ENCODE data around the gene SESTD1. TPM values are rescaled to one million over a fixed set of nuclear protein-coding genes. Genes with fewer than 3 reads are reported as not detected.

Gene SESTD1
- total and polyA plus RNA-seq, 9 of the 15 experiments (the other 6 are each of a cell fraction or from before 2014, with no cell fraction given) = 0.32 to 5.6 (median 2.1) TPM

DNA sequence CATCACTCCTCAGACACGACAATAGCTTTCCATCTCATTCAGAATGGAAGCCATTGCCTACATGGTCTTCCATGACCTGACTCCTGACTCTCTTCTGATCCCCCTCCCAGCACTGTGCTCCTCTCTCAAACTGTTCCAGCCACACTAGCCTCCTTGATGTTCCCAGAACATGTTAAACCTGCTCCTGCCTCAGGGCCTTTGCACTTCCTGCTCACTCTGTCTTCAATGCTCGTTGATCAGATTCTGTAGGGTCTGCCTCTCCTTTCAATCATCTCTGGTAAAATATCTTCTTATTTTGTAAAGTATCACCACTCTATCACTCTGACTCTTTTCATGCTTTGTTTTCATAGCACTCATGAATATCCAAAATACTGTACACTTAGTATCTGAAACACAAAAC lies 84.9 kb downstream of the SESTD1 start (continued):
- TF ChIP-seq SETDB1 (IDR thresholded peaks at IDR 0.05; ENCODE audit: low read length) = no peak

DNA sequence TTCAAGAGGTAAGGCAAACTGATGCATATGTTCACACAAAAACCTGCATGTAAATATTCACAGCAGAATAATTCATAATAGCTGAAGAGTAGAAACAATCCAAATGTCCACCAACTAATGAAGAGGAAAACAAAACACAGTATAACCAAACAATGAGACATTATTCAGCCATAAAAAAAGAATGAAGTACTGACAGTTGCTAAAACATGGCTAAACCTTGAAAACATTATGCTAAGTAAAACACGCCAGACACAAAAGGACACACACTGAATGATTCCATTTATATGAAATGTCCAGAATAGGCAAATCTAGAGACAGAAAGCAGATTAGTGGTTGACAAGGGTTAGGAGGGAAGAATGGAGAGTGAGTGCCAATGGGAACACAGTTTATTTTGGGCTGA lies 86.9 kb downstream of the SESTD1 start:
- no peaks in the 10 kb centered on the region for H3K79me2 ChIP-seq (ENCODE audit: control insufficient read depth, insufficient read depth, low read length)
- CTCF ChIA-PET (ENCODE audit: low intra/inter-chr PET ratio) = no interaction called here
- TF ChIP-seq ZNF507 (tag; conservative IDR thresholded peaks at IDR 0.05) (no peak), PHF8 (IDR thresholded peaks at IDR 0.05; ENCODE audit: borderline replicate concordance, low read length) (no peak), KDM5B (IDR thresholded peaks at IDR 0.05; ENCODE audit: insufficient replicate concordance, low read depth, low read length) (no peak), NR1H2 (CRISPR knock-in tag; IDR thresholded peaks at IDR 0.05) (no peak), ZNF197 (CRISPR knock-in tag; IDR thresholded peaks at IDR 0.05; ENCODE audit: low read depth) (no peak), TEAD4 (IDR thresholded peaks at IDR 0.05; ENCODE audit: low read length) (no peak), TEAD4 (CRISPR knock-in tag; IDR thresholded peaks at IDR 0.05; ENCODE audit: borderline replicate concordance) (no peak)
- TF ChIP-seq, protein P1, sequence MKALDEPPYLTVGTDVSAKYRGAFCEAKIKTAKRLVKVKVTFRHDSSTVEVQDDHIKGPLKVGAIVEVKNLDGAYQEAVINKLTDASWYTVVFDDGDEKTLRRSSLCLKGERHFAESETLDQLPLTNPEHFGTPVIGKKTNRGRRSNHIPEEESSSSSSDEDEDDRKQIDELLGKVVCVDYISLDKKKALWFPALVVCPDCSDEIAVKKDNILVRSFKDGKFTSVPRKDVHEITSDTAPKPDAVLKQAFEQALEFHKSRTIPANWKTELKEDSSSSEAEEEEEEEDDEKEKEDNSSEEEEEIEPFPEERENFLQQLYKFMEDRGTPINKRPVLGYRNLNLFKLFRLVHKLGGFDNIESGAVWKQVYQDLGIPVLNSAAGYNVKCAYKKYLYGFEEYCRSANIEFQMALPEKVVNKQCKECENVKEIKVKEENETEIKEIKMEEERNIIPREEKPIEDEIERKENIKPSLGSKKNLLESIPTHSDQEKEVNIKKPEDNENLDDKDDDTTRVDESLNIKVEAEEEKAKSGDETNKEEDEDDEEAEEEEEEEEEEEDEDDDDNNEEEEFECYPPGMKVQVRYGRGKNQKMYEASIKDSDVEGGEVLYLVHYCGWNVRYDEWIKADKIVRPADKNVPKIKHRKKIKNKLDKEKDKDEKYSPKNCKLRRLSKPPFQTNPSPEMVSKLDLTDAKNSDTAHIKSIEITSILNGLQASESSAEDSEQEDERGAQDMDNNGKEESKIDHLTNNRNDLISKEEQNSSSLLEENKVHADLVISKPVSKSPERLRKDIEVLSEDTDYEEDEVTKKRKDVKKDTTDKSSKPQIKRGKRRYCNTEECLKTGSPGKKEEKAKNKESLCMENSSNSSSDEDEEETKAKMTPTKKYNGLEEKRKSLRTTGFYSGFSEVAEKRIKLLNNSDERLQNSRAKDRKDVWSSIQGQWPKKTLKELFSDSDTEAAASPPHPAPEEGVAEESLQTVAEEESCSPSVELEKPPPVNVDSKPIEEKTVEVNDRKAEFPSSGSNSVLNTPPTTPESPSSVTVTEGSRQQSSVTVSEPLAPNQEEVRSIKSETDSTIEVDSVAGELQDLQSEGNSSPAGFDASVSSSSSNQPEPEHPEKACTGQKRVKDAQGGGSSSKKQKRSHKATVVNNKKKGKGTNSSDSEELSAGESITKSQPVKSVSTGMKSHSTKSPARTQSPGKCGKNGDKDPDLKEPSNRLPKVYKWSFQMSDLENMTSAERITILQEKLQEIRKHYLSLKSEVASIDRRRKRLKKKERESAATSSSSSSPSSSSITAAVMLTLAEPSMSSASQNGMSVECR (CRISPR knock-in tag; IDR thresholded peaks at IDR 0.05) = no peak
- TF ChIP-seq, protein P2, sequence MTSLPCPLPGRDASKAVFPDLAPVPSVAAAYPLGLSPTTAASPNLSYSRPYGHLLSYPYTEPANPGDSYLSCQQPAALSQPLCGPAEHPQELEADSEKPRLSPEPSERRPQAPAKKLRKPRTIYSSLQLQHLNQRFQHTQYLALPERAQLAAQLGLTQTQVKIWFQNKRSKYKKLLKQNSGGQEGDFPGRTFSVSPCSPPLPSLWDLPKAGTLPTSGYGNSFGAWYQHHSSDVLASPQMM (CRISPR knock-in tag; IDR thresholded peaks at IDR 0.05) = no peak
- no peaks in the 10 kb centered on the region; the same call in 1 of the 2 replicates for H3K9me3 ChIP-seq (replicated peaks; ENCODE audit: control insufficient read depth, insufficient read depth, low read depth, low read length)
- FAIRE-seq (no peak), ATAC-seq (no peak), DNase-seq (ENCODE audit: extremely low read depth in 1 of 4, low spot score in 3 of 4) (no peak)
- no peak overlapping the region for H3K4me3 ChIP-seq
- no peak overlapping the region for H3K9ac ChIP-seq (ENCODE audit: insufficient read depth in 1 of 2, low read depth in 2 of 2, low read length in 2 of 2)
- H3K9me1 ChIP-seq (ENCODE audit: control insufficient read depth, insufficient read depth, low read length) = no peaks in the 10 kb centered on the region
- H2AFZ ChIP-seq (ENCODE audit: low read depth, low read length) = no peak overlapping the region
- in situ Hi-C loops (cut with MboI) (no loop called here), intact Hi-C loops (cut with micrococcal nuclease) (no loop called here)
- H4K20me1 ChIP-seq (replicated peaks; ENCODE audit: control insufficient read depth, insufficient read depth, low read length) = no peaks in the 10 kb centered on the region
- no peaks in the 10 kb centered on the region for H3K4me1 ChIP-seq (replicated peaks in 1 of 2; ENCODE audit: control insufficient read depth in 2 of 2, insufficient read depth in 2 of 2, low read length in 2 of 2)
- no TSS peak for BruUV-seq (replicated peaks)
- WGBS (ENCODE audit: insufficient coverage, low coverage, missing lambda C conversion rate) = 5% methylated on average over 1 of the region's 1 CpG
- H3K36me3 ChIP-seq (ENCODE audit: control insufficient read depth, insufficient read depth, low read length) = no peaks in the 10 kb centered on the region
- H3K4me2 ChIP-seq (ENCODE audit: insufficient read depth, low read length) = no peak overlapping the region
- POLR2A ChIA-PET = no interaction called here
- no peak overlapping the region for H3K27ac ChIP-seq (ENCODE audit: extremely low read depth, low read depth, low read length)
- H3K27me3 ChIP-seq (ENCODE audit: control insufficient read depth in 2 of 2, insufficient read depth in 2 of 2, low read length in 2 of 2) = no peaks in the 10 kb centered on the region

All from K562 (cell line).